MG63 (cell line): Measurements from ENCODE around the gene PARD3B. TPM values are rescaled to one million over a fixed set of nuclear protein-coding genes. Genes with fewer than 3 reads are reported as not detected.

Experiments used
- DNase-seq: peaks from one replicate; pipeline ENCODE4 v3.0.0-alpha.2; 2020
- H3K27me3 ChIP-seq: fragments of 250-450 bp; sonication (Bioruptor Pico); 2 replicates; pipeline ENCODE4 v1.5.1; 2020; ENCODE audit warnings: mild to moderate bottlenecking, moderate library complexity
- H3K36me3 ChIP-seq: fragments of 250-450 bp; sonication (Bioruptor Pico); 2 replicates; pipeline ENCODE4 v1.5.1; 2020; ENCODE audit warnings: mild to moderate bottlenecking, moderate library complexity
- H3K4me3 ChIP-seq: fragments of 250-450 bp; sonication (Bioruptor Pico); 2 replicates; pipeline ENCODE4 v1.5.1; 2020; ENCODE audit warnings: mild to moderate bottlenecking, moderate library complexity
- H3K9me3 ChIP-seq: fragments of 250-450 bp; sonication (Bioruptor Pico); 2 replicates; pipeline ENCODE4 v1.5.1; 2020; ENCODE audit warnings: mild to moderate bottlenecking, moderate library complexity
- total RNA-seq: library from RNA; depleted of rRNA; stranded (reverse); fragments of >200 nt; shearing (Covaris generic); gene quantifications from 2 replicates; pipeline ENCODE4 v1.2.3, GENCODE V29; 2014; ENCODE audit warnings: low replicate concordance

The PARD3B gene
- total RNA-seq, 1 experiment from 2014 or later, result 4.5 TPM

DNA sequence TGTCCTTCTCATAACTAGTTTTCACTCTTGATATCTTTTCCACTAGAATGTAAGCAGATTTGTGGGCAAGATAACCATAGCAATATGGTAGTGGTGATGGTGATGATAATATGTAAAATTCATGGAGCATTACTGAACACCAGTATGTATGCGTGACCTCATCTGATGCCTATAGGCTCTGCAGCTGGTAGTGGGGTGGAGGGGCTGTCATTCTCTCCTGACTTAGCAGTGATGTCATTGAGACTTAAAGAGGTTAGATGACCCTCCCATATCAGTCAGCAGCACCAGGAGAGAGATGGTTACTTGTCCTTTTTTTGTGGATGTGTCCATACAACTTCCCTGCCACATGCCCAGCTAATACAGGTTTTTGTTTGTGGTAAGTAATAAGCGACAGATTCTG is 27.9 kb downstream of the PARD3B start:
- no peaks in the 10 kb centered on the region for H3K36me3 ChIP-seq
- H3K9me3 ChIP-seq, result no peaks in the 10 kb centered on the region
- H3K4me3 ChIP-seq, result no peak overlapping the region
- DNase-seq, result no peak
- H3K27me3 ChIP-seq, result no peaks in the 10 kb centered on the region

DNA sequence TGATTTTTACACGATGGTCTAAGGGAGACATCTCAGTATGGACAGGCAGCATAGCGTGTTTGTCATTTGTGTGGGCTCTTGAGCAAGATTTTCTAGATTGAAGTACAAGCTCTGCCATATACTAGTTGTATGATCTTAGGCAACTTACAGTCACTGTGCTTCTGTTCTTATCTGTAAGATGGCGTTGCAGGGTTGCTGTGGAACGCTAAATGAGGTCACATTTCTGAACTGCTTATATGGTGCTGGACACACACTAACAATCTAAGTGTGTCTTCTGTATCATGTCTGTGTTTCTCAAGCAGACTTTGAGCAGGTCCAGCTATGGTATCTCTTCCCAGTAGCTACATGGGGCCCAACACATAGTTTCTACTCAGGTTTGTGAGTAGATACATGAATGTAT is 29.2 kb downstream of the PARD3B start:
- Histone ChIP-seq H3K4me3 (no peak overlapping the region), H3K27me3 (no peaks in the 10 kb centered on the region), H3K36me3 (no peaks in the 10 kb centered on the region), H3K9me3 (no peaks in the 10 kb centered on the region)
- DNase-seq, result no peak

DNA sequence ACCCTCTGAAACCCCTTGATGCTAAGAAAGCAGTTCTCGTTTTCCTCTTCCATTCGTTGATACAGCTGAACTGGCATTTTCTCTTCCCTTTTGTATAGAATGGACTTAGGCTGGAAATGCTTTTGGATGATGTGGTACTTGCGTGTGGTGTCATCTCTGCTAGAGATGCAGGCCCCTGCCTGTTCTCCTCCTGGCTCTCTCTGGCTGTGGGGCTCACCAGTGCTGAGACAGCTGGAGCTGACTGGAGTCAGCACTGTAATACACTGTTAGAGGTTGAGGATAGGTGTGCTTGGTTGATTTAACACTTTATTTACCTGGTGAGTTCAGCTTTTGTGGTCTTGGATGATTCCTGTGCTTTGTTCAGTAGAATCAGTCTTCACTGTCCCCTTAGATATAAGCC is 30.2 kb downstream of the PARD3B start:
- DNase-seq, result no peak
- H3K4me3 ChIP-seq, result no peak overlapping the region
- H3K36me3 ChIP-seq, result no peaks in the 10 kb centered on the region
- H3K27me3 ChIP-seq, result no peaks in the 10 kb centered on the region
- H3K9me3 ChIP-seq, result no peaks in the 10 kb centered on the region

- DNase-seq, result no peak
- no peaks in the 10 kb centered on the region for H3K9me3 ChIP-seq
- no peaks in the 10 kb centered on the region for H3K36me3 ChIP-seq
- H3K27me3 ChIP-seq, result no peaks in the 10 kb centered on the region
- no peak overlapping the region for H3K4me3 ChIP-seq
Observed at GRCh38 chr2:204576362-204576979, 31.2 kb downstream of the PARD3B start.

DNA sequence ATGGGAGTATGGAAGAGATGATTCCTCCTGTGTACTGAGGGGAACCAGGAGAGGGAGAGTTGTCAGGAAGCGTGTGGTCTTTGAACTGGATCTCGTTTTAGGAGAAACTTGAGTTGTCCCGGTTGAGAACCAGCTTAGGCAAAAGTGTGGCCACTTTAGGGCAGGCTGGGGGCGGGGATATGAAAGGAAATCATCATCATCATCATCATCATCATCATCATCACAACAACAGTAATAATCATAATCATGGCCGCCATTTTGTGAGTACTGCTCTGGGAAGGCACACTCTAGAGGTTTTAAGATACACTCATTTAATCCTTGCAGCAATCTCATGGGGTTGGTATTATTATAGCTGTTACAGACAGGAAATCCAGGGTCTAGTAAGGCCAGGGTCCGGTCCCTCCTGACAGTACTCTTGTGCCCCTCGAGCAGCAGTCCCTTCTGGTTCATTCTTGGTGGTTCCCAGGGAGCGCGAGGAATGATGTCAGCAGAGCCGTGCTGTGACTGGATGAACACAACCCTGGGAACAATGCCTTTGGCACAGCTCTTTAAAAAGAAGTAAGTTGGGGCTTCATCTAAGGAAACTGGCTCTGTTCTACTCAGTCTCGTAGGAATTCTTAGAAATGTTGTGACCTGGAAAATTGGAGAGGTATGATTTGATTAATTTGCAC is 33.8 kb downstream of the PARD3B start:
- no peak for DNase-seq
- Histone ChIP-seq H3K9me3 (no peaks in the 10 kb centered on the region), H3K27me3 (no peaks in the 10 kb centered on the region), H3K36me3 (no peaks in the 10 kb centered on the region), H3K4me3 (no peak overlapping the region)

DNA sequence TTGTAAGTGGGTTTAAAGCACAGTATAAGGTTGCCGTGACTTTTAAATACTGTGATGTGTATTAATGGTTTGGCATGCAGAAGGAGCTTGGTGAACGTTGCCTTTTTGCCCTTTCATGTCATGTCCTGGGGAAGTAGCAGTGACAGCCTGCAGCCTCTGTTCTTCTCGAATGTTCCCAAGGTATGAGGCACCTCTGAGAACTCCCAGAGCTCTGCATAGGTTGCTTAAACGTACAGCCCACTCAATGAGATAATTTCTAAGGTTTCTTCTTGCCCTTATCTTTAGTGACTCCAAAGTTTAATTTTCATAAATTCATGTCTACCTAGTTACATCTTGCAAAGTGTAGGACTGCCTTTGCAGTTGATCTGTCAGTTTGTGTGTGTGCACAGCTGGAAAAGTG is 36.7 kb downstream of the PARD3B start:
- no peak overlapping the region for H3K4me3 ChIP-seq
- H3K27me3 ChIP-seq, result no peaks in the 10 kb centered on the region
- no peak for DNase-seq
- no peaks in the 10 kb centered on the region for H3K36me3 ChIP-seq
- H3K9me3 ChIP-seq, result no peaks in the 10 kb centered on the region

GRCh38 chr2:204583773-204584172 is 38.5 kb downstream of the PARD3B start:
- peaks cover 12% of the 10 kb centered on the region; the same call in 1 of the 2 replicates for H3K36me3 ChIP-seq
- H3K27me3 ChIP-seq, result no peaks in the 10 kb centered on the region
- DNase-seq, result no peak
- H3K9me3 ChIP-seq, result peaks cover 4% of the 10 kb centered on the region; the same call in 1 of the 2 replicates
- no peak overlapping the region for H3K4me3 ChIP-seq

DNA sequence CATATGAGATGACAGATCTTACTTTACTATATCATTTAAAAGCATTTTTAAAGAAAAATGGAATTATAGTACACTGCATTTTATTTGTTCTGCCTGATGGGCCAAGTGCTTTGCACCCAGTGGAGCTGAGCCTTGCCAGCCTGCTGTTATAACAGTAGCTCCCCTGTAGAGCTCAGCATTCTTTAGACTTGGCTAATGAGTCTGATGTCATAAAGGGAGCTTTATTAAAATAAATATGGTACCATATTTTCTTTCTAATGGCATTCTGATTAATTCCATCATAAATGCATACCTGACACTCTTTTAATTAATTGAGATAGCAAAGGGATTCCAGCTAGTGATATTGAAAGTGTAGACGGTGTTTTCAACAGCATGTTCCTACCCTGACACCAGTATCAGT is 40.7 kb downstream of the PARD3B start:
- peak; percentile 10 for DNase-seq
- peak overlapping the region; percentile 4; the same call in 1 of the 2 replicates for H3K4me3 ChIP-seq
- H3K27me3 ChIP-seq, result no peaks in the 10 kb centered on the region
- H3K36me3 ChIP-seq, result peaks cover 12% of the 10 kb centered on the region; the same call in 1 of the 2 replicates
- peaks cover 4% of the 10 kb centered on the region; the same call in 1 of the 2 replicates for H3K9me3 ChIP-seq

- peaks cover 12% of the 10 kb centered on the region; the same call in 1 of the 2 replicates for H3K36me3 ChIP-seq
- H3K4me3 ChIP-seq, result peak overlapping the region; percentile 4; the same call in 1 of the 2 replicates
- no peak for DNase-seq
- no peaks in the 10 kb centered on the region for H3K27me3 ChIP-seq
- H3K9me3 ChIP-seq, result peaks cover 4% of the 10 kb centered on the region; the same call in 1 of the 2 replicates
Observed at GRCh38 chr2:204586444-204587180, 41.3 kb downstream of the PARD3B start.

DNA sequence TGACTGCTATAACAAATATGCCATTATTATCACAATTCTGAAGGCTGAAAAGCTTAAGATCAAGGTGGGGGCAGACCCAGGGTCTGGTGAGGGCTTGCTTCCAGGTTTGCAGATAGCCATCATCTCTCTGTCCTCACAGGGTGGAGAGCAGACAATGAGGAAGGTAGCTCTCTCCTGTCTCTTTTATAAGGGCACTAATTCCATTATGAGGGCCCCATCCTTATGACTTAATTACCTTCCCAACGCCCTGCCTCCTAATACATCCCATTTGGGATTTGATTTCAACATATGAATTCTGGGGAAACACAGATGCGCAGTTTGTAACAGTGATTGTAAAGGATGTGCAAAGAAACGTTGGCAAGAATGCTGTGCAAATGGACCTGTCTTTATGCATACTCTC is 44.8 kb downstream of the PARD3B start:
- H3K4me3 ChIP-seq, result no peak overlapping the region
- H3K36me3 ChIP-seq, result peaks cover 12% of the 10 kb centered on the region; the same call in 1 of the 2 replicates
- peaks cover 4% of the 10 kb centered on the region; the same call in 1 of the 2 replicates for H3K9me3 ChIP-seq
- DNase-seq, result no peak
- H3K27me3 ChIP-seq, result no peaks in the 10 kb centered on the region

- peaks cover 4% of the 10 kb centered on the region; the same call in 1 of the 2 replicates for H3K9me3 ChIP-seq
- H3K4me3 ChIP-seq, result no peak overlapping the region
- no peaks in the 10 kb centered on the region for H3K27me3 ChIP-seq
- no peak for DNase-seq
- H3K36me3 ChIP-seq, result peaks cover 12% of the 10 kb centered on the region; the same call in 1 of the 2 replicates
Observed at GRCh38 chr2:204591225-204591624, 46.0 kb downstream of the PARD3B start.

GRCh38 chr2:204604061-204604460 is 58.8 kb downstream of the PARD3B start:
- Histone ChIP-seq H3K9me3 (no peaks in the 10 kb centered on the region), H3K36me3 (no peaks in the 10 kb centered on the region; the same call in 1 of the 2 replicates), H3K27me3 (no peaks in the 10 kb centered on the region), H3K4me3 (no peak overlapping the region)
- no peak for DNase-seq

GRCh38 chr2:204608237-204608939 is 63.1 kb downstream of the PARD3B start:
- H3K36me3 ChIP-seq, result no peaks in the 10 kb centered on the region; the same call in 1 of the 2 replicates
- no peaks in the 10 kb centered on the region for H3K9me3 ChIP-seq
- H3K4me3 ChIP-seq, result no peak overlapping the region
- peak; percentile 52 for DNase-seq
- no peaks in the 10 kb centered on the region for H3K27me3 ChIP-seq

GRCh38 chr2:204611017-204611631 is 65.8 kb downstream of the PARD3B start:
- Histone ChIP-seq H3K27me3 (no peaks in the 10 kb centered on the region), H3K4me3 (no peak overlapping the region), H3K9me3 (peaks cover 6% of the 10 kb centered on the region; the same call in 1 of the 2 replicates), H3K36me3 (peaks cover 3% of the 10 kb centered on the region)
- no peak for DNase-seq

GRCh38 chr2:204611764-204612163 is 66.5 kb downstream of the PARD3B start:
- DNase-seq, result no peak
- H3K4me3 ChIP-seq, result no peak overlapping the region
- peaks cover 6% of the 10 kb centered on the region; the same call in 1 of the 2 replicates for H3K9me3 ChIP-seq
- H3K27me3 ChIP-seq, result no peaks in the 10 kb centered on the region
- peaks cover 5% of the 10 kb centered on the region for H3K36me3 ChIP-seq

- Histone ChIP-seq H3K36me3 (peaks cover 5% of the 10 kb centered on the region), H3K4me3 (no peak overlapping the region), H3K9me3 (peaks cover 6% of the 10 kb centered on the region; the same call in 1 of the 2 replicates), H3K27me3 (no peaks in the 10 kb centered on the region)
- DNase-seq, result no peak
Observed at GRCh38 chr2:204613635-204614034, 68.4 kb downstream of the PARD3B start.
